SK-N-SH (cell line): ENCODE results near the gene PCDHB8. TPM values are rescaled to one million over a fixed set of nuclear protein-coding genes. Genes with fewer than 3 reads are reported as not detected.
"Not testable (repeated sequence)": the region's sequence is repeated elsewhere in the genome, so short reads cannot be mapped to it uniquely, and the experiment has no call there.

Experiments used
- CTCF ChIA-PET: fragments of 300-600, 350-600 bp; formaldehyde crosslinking; extraction: SDS; loops from one replicate; lab custom pipeline; 2021; lab: Yijun Ruan, JAX
- POLR2A ChIA-PET: fragments of 350-600 bp; sonication (Branson Sonifier 250); formaldehyde crosslinking; extraction: SDS; loops from one replicate; lab custom pipeline; 2020; ENCODE audit warnings: antibody characterized with exemption, inconsistent platforms; lab: Yijun Ruan, JAX
- DNase-seq: peaks from one replicate; pipeline ENCODE4 v3.0.0; 2012
- H2AFZ ChIP-seq: fragments of 200-600 bp; sonication (generic); 2 replicates; pipeline ENCODE4 v1.8.1; 2016; ENCODE audit warnings: antibody characterized with exemption, mild to moderate bottlenecking, low read depth
- H3F3A ChIP-seq: fragments of 200-600 bp; sonication (generic); replicated peaks from 2 replicates; pipeline ENCODE3; 2016; ENCODE audit warnings: antibody characterized with exemption, mild to moderate bottlenecking; ENCODE audit not compliant: insufficient read depth
- H3K27ac ChIP-seq, 2 experiments: fragments of 200-500 bp in 1 of 2; fragments of 200-600 bp in 1 of 2; sonication (Bioruptor generic) in 1 of 2; sonication (generic), shearing (Covaris generic) in 1 of 2; 2 replicates each; pipeline versions ENCODE4 v1.5.1 to v1.6.1; 2014 to 2016; ENCODE audit warnings: low read depth in 2 of 2, inconsistent platforms in 1 of 2, low read length in 1 of 2, mild to moderate bottlenecking in 1 of 2, mixed read lengths in 1 of 2
- H3K27me3 ChIP-seq: fragments of 200-600 bp; sonication (generic), shearing (Covaris generic); 2 replicates; pipeline ENCODE4 v1.6.1; 2016; ENCODE audit warnings: mixed run types; ENCODE audit not compliant: insufficient read depth
- H3K36me3 ChIP-seq, 2 experiments: fragments of 200-500 bp in 1 of 2; fragments of 200-600 bp in 1 of 2; sonication (Bioruptor generic) in 1 of 2; sonication (generic) in 1 of 2; replicated peaks in 1 of 2; 2 replicates each; pipeline versions ENCODE3 to v1.5.1; 2014 to 2016; ENCODE audit warnings: low read length in 1 of 2, mild to moderate bottlenecking in 1 of 2; ENCODE audit not compliant: insufficient read depth in 2 of 2, control insufficient read depth in 1 of 2
- H3K4me1 ChIP-seq, 2 experiments: fragments of 200-500 bp in 1 of 2; fragments of 200-600 bp in 1 of 2; sonication (Bioruptor generic) in 1 of 2; sonication (generic), shearing (Covaris generic) in 1 of 2; 2 replicates each; pipeline versions ENCODE4 v1.5.1 to v1.6.1; 2014 to 2016; ENCODE audit warnings: low read depth in 1 of 2, low read length in 1 of 2, mixed run types in 1 of 2; ENCODE audit not compliant: insufficient read depth in 2 of 2, control insufficient read depth in 1 of 2
- H3K4me2 ChIP-seq: fragments of 200-600 bp; sonication (generic), shearing (Covaris generic); 2 replicates; pipeline ENCODE4 v1.6.1; 2017; ENCODE audit warnings: mixed run types
- H3K4me3 ChIP-seq, 2 experiments: fragments of 200-500 bp in 1 of 2; fragments of 200-600 bp in 1 of 2; sonication (Bioruptor generic) in 1 of 2; sonication (generic), shearing (Covaris generic) in 1 of 2; 2 replicates each; pipeline versions ENCODE4 v1.5.1 to v1.8.1; 2014 to 2016; ENCODE audit warnings: low read depth in 2 of 2, inconsistent platforms in 1 of 2, low read length in 1 of 2, mild to moderate bottlenecking in 1 of 2, mixed read lengths in 1 of 2, moderate library complexity in 1 of 2
- H3K79me2 ChIP-seq: fragments of 200-600 bp; sonication (generic); 2 replicates; pipeline ENCODE4 v1.8.1; 2017; ENCODE audit warnings: mild to moderate bottlenecking; ENCODE audit not compliant: insufficient read depth
- H3K9ac ChIP-seq: fragments of 200-600 bp; sonication (generic); 2 replicates; pipeline ENCODE4 v1.6.1; 2017; ENCODE audit warnings: mixed run types
- H3K9me2 ChIP-seq: fragments of 200-600 bp; sonication (generic); 2 replicates; pipeline ENCODE4 v1.6.1; 2017; ENCODE audit warnings: mixed run types
- H3K9me3 ChIP-seq: fragments of 200-600 bp; sonication (generic); 2 replicates; pipeline ENCODE4 v1.6.1; 2017; ENCODE audit warnings: mixed run types, mild to moderate bottlenecking, moderate library complexity
- H4K20me1 ChIP-seq: fragments of 200-600 bp; sonication (generic); 2 replicates; pipeline ENCODE4 v1.6.1; 2017; ENCODE audit warnings: mild to moderate bottlenecking, mixed run types; ENCODE audit not compliant: insufficient read depth
- WGBS: methylation state at CpG from one replicate; pipeline ENCODE4 v1.1.6; 2017; ENCODE audit warnings: low lambda C conversion rate; 5-methylcytosine and 5-hydroxymethylcytosine counted together
- polyA plus RNA-seq, 3 experiments: library from polyadenylated mRNA; depleted of rRNA; stranded (reverse); fragments of >200 nt; gene quantifications; 2 replicates each; pipeline ENCODE4 v1.2.3, GENCODE V29; 2012
- TF ChIP-seq, protein P1 (sequence below): fragments of 200-600 bp; sonication (generic); IDR thresholded peaks from 2 replicates; pipeline ENCODE4 v1.6.1; 2017; ENCODE audit warnings: antibody characterized with exemption, mild to moderate bottlenecking, moderate library complexity

Gene PCDHB8
- polyA plus RNA-seq, 1 of the 3 experiments (the other 2 are of a cell fraction), result 3.0 TPM

GRCh38 chr5:141213656-141214339 is 36.2 kb downstream of the PCDHB8 start, which contains the start of gene PCDHB13:
Gene PCDHB13 (plus strand): TSS chr5:141213919. CDS start chr5:141214124, 205 bp downstream.
- H3K4me3 ChIP-seq, H3K4me1 ChIP-seq, H3K36me3 ChIP-seq, H3K27me3 ChIP-seq, H3F3A ChIP-seq: not testable (repeated sequence)
- TF ChIP-seq, protein P1, sequence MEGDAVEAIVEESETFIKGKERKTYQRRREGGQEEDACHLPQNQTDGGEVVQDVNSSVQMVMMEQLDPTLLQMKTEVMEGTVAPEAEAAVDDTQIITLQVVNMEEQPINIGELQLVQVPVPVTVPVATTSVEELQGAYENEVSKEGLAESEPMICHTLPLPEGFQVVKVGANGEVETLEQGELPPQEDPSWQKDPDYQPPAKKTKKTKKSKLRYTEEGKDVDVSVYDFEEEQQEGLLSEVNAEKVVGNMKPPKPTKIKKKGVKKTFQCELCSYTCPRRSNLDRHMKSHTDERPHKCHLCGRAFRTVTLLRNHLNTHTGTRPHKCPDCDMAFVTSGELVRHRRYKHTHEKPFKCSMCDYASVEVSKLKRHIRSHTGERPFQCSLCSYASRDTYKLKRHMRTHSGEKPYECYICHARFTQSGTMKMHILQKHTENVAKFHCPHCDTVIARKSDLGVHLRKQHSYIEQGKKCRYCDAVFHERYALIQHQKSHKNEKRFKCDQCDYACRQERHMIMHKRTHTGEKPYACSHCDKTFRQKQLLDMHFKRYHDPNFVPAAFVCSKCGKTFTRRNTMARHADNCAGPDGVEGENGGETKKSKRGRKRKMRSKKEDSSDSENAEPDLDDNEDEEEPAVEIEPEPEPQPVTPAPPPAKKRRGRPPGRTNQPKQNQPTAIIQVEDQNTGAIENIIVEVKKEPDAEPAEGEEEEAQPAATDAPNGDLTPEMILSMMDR, result peak; percentile 17; the same call in 1 of the 2 replicates
- TF ChIP-seq, all 33 proteins: peak for 1; not testable (repeated sequence) for 32
- POLR2A ChIA-PET, H3K9me3 ChIP-seq, H2AFZ ChIP-seq, H3K79me2 ChIP-seq, H4K20me1 ChIP-seq, H3K4me2 ChIP-seq, DNase-seq, H3K9ac ChIP-seq, H3K27ac ChIP-seq, H3K9me2 ChIP-seq: not testable (repeated sequence)
- WGBS, result 45% methylated on average over 11 of the region's 18 CpGs
- CTCF ChIA-PET, result interaction anchor here (1.4 kb wide), 1 partner anchor 10 kb away, joined by 5 read pairs; the partner anchor contains the start of gene PCDHB14

DNA sequence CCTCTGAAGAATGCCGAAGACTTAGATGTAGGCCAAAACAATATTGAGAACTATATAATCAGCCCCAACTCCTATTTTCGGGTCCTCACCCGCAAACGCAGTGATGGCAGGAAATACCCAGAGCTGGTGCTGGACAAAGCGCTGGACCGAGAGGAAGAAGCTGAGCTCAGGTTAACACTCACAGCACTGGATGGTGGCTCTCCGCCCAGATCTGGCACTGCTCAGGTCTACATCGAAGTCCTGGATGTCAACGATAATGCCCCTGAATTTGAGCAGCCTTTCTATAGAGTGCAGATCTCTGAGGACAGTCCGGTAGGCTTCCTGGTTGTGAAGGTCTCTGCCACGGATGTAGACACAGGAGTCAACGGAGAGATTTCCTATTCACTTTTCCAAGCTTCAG is 37.0 kb downstream of the PCDHB8 start:
- H3K79me2 ChIP-seq, CTCF ChIA-PET, H3F3A ChIP-seq, H3K36me3 ChIP-seq, POLR2A ChIA-PET, H3K4me1 ChIP-seq, H3K9me3 ChIP-seq, H3K4me3 ChIP-seq, H3K4me2 ChIP-seq, H3K27me3 ChIP-seq, H3K27ac ChIP-seq, H3K9me2 ChIP-seq, H2AFZ ChIP-seq, H4K20me1 ChIP-seq, DNase-seq, H3K9ac ChIP-seq: not testable (repeated sequence)
- 60% methylated on average over 7 of the region's 12 CpGs for WGBS

GRCh38 chr5:141215504-141215903 is 37.9 kb downstream of the PCDHB8 start:
- H3K79me2 ChIP-seq, H3K4me2 ChIP-seq, H3K9ac ChIP-seq, H4K20me1 ChIP-seq, POLR2A ChIA-PET, H3K9me2 ChIP-seq, H3K27ac ChIP-seq, H3F3A ChIP-seq, H2AFZ ChIP-seq, H3K27me3 ChIP-seq, H3K4me3 ChIP-seq, H3K9me3 ChIP-seq, H3K36me3 ChIP-seq, H3K4me1 ChIP-seq, DNase-seq: not testable (repeated sequence)
- 72% methylated on average over 12 of the region's 40 CpGs for WGBS
- CTCF ChIA-PET, result interaction anchor here (1.4 kb wide), 1 partner anchor 349 kb away, joined by 4 read pairs; no protein-coding TSS in a partner anchor

DNA sequence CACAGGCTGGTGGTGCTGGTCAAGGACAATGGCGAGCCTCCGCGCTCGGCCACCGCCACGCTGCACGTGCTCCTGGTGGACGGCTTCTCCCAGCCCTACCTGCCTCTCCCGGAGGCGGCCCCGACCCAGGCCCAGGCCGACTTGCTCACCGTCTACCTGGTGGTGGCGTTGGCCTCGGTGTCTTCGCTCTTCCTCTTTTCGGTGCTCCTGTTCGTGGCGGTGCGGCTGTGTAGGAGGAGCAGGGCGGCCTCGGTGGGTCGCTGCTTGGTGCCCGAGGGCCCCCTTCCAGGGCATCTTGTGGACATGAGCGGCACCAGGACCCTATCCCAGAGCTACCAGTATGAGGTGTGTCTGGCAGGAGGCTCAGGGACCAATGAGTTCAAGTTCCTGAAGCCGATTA is 38.4 kb downstream of the PCDHB8 start:
- H3K4me2 ChIP-seq, H3K36me3 ChIP-seq, H3K9me2 ChIP-seq, H4K20me1 ChIP-seq, H2AFZ ChIP-seq, H3K4me1 ChIP-seq, DNase-seq, H3K79me2 ChIP-seq, H3K9me3 ChIP-seq, H3K9ac ChIP-seq, POLR2A ChIA-PET, H3K4me3 ChIP-seq, H3K27me3 ChIP-seq, H3F3A ChIP-seq, H3K27ac ChIP-seq: not testable (repeated sequence)
- 56% methylated on average over 17 of the region's 26 CpGs for WGBS
- CTCF ChIA-PET, result interaction anchor here (1.3 to 1.6 kb wide), 3 partner anchors 341 to 352 kb away, joined by 4 to 6 read pairs (median 5); no protein-coding TSS in a partner anchor
